HepG2 (cell line): ENCODE measurements around the gene NGRN. TPM values are rescaled to one million over a fixed set of nuclear protein-coding genes. Genes with fewer than 3 reads are reported as not detected.
A peak's percentile ranks its signal among the peaks of the same experiment; 100 is the strongest.

ENCODE experiments used
- ARID2 ChIP-seq: sonication (generic); formaldehyde crosslinking; IDR thresholded peaks from 2 replicates; pipeline ENCODE4 v1.8.1; 2022; ENCODE audit warnings: mild to moderate bottlenecking, missing genetic modification reagents, borderline replicate concordance
- ATF1 ChIP-seq: IDR thresholded peaks from 2 replicates; pipeline ENCODE4 v1.6.1; 2016; ENCODE audit warnings: mild to moderate bottlenecking, control low read depth
- CREB1 ChIP-seq, 2 experiments: fragments of 450-650 bp in 1 of 2; IDR thresholded peaks; 2 replicates each; pipeline ENCODE4 v1.6.1; 2016 to 2017; ENCODE audit warnings: control low read depth in 1 of 2, mild to moderate bottlenecking in 1 of 2, missing compliant biosample characterization in 1 of 2, missing genetic modification characterization in 1 of 2
- EED ChIP-seq: sonication (generic); formaldehyde crosslinking; IDR thresholded peaks from 2 replicates; pipeline ENCODE4 v1.5.0; 2020; ENCODE audit warnings: mild to moderate bottlenecking, missing genetic modification reagents
- GABPB1 ChIP-seq: IDR thresholded peaks from 2 replicates; pipeline ENCODE4 v1.6.1; 2016; ENCODE audit warnings: mild to moderate bottlenecking, missing genetic modification reagents, moderate library complexity, missing compliant biosample characterization
- KLF16 ChIP-seq, 2 experiments: sonication (generic) in 1 of 2; formaldehyde crosslinking in 1 of 2; IDR thresholded peaks; 2 replicates each; pipeline versions ENCODE4 v1.6.1 to v1.8.0; 2016 to 2023; ENCODE audit warnings: missing genetic modification reagents in 2 of 2, missing compliant biosample characterization in 1 of 2
- PBX2 ChIP-seq: IDR thresholded peaks from 2 replicates; pipeline ENCODE4 v1.6.1; 2016; ENCODE audit warnings: control low read depth
- PHF20 ChIP-seq: sonication (generic); formaldehyde crosslinking; IDR thresholded peaks from 2 replicates; pipeline ENCODE4 v1.5.0; 2020; ENCODE audit warnings: mild to moderate bottlenecking, missing genetic modification reagents
- RBFOX2 ChIP-seq: fragments of 200-400 bp; formaldehyde crosslinking; IDR thresholded peaks from 2 replicates; pipeline ENCODE4 v1.6.1; 2017; ENCODE audit warnings: low read depth, mild to moderate bottlenecking, low read length
- REPIN1 ChIP-seq: sonication (generic); formaldehyde crosslinking; IDR thresholded peaks from 2 replicates; pipeline ENCODE4 v1.8.0; 2022; ENCODE audit warnings: missing genetic modification reagents, low read depth, mild to moderate bottlenecking, borderline replicate concordance
- SOX6 ChIP-seq, 2 experiments: fragments of 450-650 bp in 1 of 2; sonication (generic) in 1 of 2; formaldehyde crosslinking in 1 of 2; IDR thresholded peaks; 2 replicates each; pipeline versions ENCODE4 v1.4.0 to v1.6.1; 2017 to 2020; ENCODE audit warnings: antibody characterized with exemption in 1 of 2, mild to moderate bottlenecking in 1 of 2, missing genetic modification reagents in 1 of 2
- TAF1 ChIP-seq: sonication (generic); formaldehyde crosslinking; IDR thresholded peaks from 2 replicates; pipeline ENCODE4 v1.4.0; 2020; ENCODE audit warnings: missing genetic modification reagents
- ZNF136 ChIP-seq: sonication (generic); formaldehyde crosslinking; IDR thresholded peaks from 2 replicates; pipeline ENCODE4 v1.8.1; 2022; ENCODE audit warnings: low read depth, mild to moderate bottlenecking, moderate library complexity, missing genetic modification reagents
- ZNF17 ChIP-seq: sonication (generic); formaldehyde crosslinking; IDR thresholded peaks from 2 replicates; pipeline ENCODE4 v1.5.0; 2020; ENCODE audit warnings: mild to moderate bottlenecking, missing genetic modification reagents
- ZNF225 ChIP-seq: sonication (generic); formaldehyde crosslinking; IDR thresholded peaks from 2 replicates; pipeline ENCODE4 v1.4.0; 2020; ENCODE audit warnings: mild to moderate bottlenecking, missing genetic modification reagents
- ZNF724P ChIP-seq: sonication (generic); formaldehyde crosslinking; IDR thresholded peaks from 2 replicates; pipeline ENCODE4 v1.8.0; 2022; ENCODE audit warnings: missing genetic modification reagents, borderline replicate concordance
- ZNF75D ChIP-seq: sonication (generic); formaldehyde crosslinking; IDR thresholded peaks from 2 replicates; pipeline ENCODE4 v1.8.1; 2023; ENCODE audit warnings: missing genetic modification reagents, mild to moderate bottlenecking, borderline replicate concordance
- ZSCAN21 ChIP-seq: sonication (generic); formaldehyde crosslinking; IDR thresholded peaks from 2 replicates; pipeline ENCODE4 v1.8.0; 2022; ENCODE audit warnings: mild to moderate bottlenecking, missing genetic modification reagents, moderate library complexity, borderline replicate concordance
- polyA plus RNA-seq, 8 experiments: library from polyadenylated mRNA; depleted of rRNA in 3 of 8; stranded (reverse) in 7 of 8; unstranded in 1 of 8; fragments of >200 nt; fragmentation: Illumina TruSeq in 4 of 8; extraction: Trizol in 4 of 8; gene quantifications; 2 replicates each; pipeline versions ENCODE4 v1.2.1 to v1.2.3, GENCODE V29; 2011 to 2016; ENCODE audit warnings: low read depth in 4 of 8, missing spikeins in 1 of 8, mixed read lengths in 1 of 8; ENCODE audit not compliant: insufficient read depth in 1 of 8
- total RNA-seq, 5 experiments: library from RNA; depleted of rRNA; stranded (reverse); fragments of >200 nt; fragmentation: Illumina TruSeq; extraction: Trizol; gene quantifications; 2 replicates each; pipeline ENCODE4 v1.2.3, GENCODE V29; 2016; ENCODE audit warnings: low read depth in 1 of 5
- TF ChIP-seq, protein P1 (sequence below): sonication (generic); formaldehyde crosslinking; IDR thresholded peaks from 2 replicates; pipeline ENCODE4 v1.4.0; 2020; ENCODE audit warnings: low read depth, missing genetic modification reagents

The NGRN gene
- total and polyA plus RNA-seq, 2 of the 13 experiments (the other 11 are each of a cell fraction or from before 2014, with no cell fraction given), result 39.8 to 63.7 TPM

DNA sequence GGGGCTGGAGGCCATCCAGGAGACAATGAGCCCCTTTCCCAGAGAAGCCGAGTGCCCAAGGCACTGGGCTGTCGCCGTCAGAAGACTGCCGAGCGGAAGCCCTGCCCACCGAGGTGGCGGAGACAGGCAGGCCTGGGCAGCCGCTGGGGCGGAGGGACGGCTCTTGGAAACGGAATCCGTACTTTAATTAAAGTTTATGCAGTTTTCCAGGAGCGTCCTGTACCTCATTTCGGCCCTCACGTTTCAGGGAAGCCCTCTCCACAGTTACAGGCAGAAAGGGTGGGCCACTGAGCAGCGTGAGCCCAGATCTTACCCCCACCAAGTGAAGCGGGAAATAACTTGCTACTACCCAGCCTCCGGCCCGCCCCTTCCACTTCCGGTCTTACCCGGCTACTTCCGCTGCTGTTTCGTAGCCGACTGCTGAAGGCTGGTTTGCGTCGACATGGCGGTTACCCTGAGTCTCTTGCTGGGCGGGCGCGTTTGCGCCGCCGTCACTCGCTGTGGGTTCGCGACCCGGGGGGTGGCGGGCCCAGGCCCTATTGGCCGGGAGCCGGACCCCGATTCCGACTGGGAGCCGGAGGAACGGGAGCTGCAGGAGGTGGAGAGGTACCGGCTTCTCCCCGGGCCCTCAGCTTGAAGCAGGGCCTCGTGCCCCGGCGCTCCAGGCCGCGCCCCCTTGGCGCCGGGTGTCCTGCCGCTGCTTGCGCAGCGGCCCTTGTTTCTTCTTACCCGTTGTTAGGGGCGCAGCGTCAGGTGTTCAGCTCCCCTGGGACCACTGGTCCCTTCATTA is at the start of gene NGRN (continued):
- TF ChIP-seq, protein P1, sequence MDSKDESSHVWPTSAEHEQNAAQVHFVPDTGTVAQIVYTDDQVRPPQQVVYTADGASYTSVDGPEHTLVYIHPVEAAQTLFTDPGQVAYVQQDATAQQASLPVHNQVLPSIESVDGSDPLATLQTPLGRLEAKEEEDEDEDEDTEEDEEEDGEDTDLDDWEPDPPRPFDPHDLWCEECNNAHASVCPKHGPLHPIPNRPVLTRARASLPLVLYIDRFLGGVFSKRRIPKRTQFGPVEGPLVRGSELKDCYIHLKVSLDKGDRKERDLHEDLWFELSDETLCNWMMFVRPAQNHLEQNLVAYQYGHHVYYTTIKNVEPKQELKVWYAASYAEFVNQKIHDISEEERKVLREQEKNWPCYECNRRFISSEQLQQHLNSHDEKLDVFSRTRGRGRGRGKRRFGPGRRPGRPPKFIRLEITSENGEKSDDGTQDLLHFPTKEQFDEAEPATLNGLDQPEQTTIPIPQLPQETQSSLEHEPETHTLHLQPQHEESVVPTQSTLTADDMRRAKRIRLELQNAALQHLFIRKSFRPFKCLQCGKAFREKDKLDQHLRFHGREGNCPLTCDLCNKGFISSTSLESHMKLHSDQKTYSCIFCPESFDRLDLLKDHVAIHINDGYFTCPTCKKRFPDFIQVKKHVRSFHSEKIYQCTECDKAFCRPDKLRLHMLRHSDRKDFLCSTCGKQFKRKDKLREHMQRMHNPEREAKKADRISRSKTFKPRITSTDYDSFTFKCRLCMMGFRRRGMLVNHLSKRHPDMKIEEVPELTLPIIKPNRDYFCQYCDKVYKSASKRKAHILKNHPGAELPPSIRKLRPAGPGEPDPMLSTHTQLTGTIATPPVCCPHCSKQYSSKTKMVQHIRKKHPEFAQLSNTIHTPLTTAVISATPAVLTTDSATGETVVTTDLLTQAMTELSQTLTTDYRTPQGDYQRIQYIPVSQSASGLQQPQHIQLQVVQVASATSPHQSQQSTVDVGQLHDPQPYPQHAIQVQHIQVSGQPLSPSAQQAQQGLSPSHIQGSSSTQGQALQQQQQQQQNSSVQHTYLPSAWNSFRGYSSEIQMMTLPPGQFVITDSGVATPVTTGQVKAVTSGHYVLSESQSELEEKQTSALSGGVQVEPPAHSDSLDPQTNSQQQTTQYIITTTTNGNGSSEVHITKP, result peak; percentile 69
- TF ChIP-seq TAF1 (CRISPR knock-in tag) (peak; percentile 93), ZNF136 (CRISPR knock-in tag) (peak; percentile 98), ARID2 (CRISPR knock-in tag) (0 out of 2 replicates have a peak, but pooled peaks have one; percentile 64), ZNF75D (CRISPR knock-in tag) (no peak), SOX6 (IDR thresholded peaks at IDR 0.05) (no peak), SOX6 (CRISPR knock-in tag; IDR thresholded peaks at IDR 0.05) (peak; percentile 42), KLF16 (CRISPR knock-in tag; IDR thresholded peaks at IDR 0.05) (peak in 1 of 2 experiments; percentile 79; a peak in 2 of 4 replicates), ZNF724P (CRISPR knock-in tag) (no peak), ZNF17 (CRISPR knock-in tag) (no peak), ATF1 (CRISPR knock-in tag) (peak; percentile 64), PHF20 (CRISPR knock-in tag) (peak; percentile 87), RBFOX2 (peak; percentile 93), ZNF225 (CRISPR knock-in tag) (no peak), ZSCAN21 (CRISPR knock-in tag) (peak; percentile 61; the same call in 1 of the 2 replicates), PBX2 (CRISPR knock-in tag) (no peak), GABPB1 (CRISPR knock-in tag) (peak; percentile 98), CREB1 (IDR thresholded peaks at IDR 0.05) (peak; percentile 47; the same call in 1 of the 2 replicates), CREB1 (CRISPR knock-in tag; IDR thresholded peaks at IDR 0.05) (no peak), EED (CRISPR knock-in tag) (no peak), REPIN1 (CRISPR knock-in tag) (peak; percentile 84)
